Caco-2 (cell line): Measurements from ENCODE around the gene RBP4. TPM values are rescaled to one million over a fixed set of nuclear protein-coding genes. Genes with fewer than 3 reads are reported as not detected.

Experiments
- BruUV-seq: library from RNA; stranded (reverse); fragments of 400-500 nt; replicated peaks from 2 replicates; lab custom pipeline; 2021; lab: Mats Ljungman, UMichigan
- CTCF ChIA-PET: fragments of 300-600 bp; sonication (Branson Sonifier 250); formaldehyde crosslinking; loops from one replicate; lab custom pipeline; 2022; ENCODE audit warnings: antibody characterized with exemption; lab: Charles Lee
- POLR2A ChIA-PET: fragments of 300-600 bp; sonication (Branson Sonifier 250); formaldehyde crosslinking; loops from one replicate; lab custom pipeline; 2022; ENCODE audit warnings: antibody characterized with exemption; lab: Charles Lee
- DNase-seq, 2 experiments: peaks; one replicate each; pipeline versions ENCODE4 v3.0.0 to v3.0.0-alpha.2; 2020 to 2022
- H3K27me3 ChIP-seq: replicated peaks from 2 replicates; pipeline ENCODE4 v1.6.0; 2011; ENCODE audit warnings: low read length; ENCODE audit not compliant: control insufficient read depth, insufficient read depth
- H3K36me3 ChIP-seq: 2 replicates; pipeline ENCODE4 v1.5.1; 2011; ENCODE audit warnings: low read length; ENCODE audit not compliant: control insufficient read depth, insufficient read depth
- H3K4me1 ChIP-seq: fragments of 250-450 bp; sonication (Bioruptor Pico); 2 replicates; pipeline ENCODE4 v1.5.1; 2020; ENCODE audit warnings: mild to moderate bottlenecking
- H3K4me3 ChIP-seq: 2 replicates; pipeline ENCODE4 v1.5.1; 2011; ENCODE audit warnings: low read depth, mild to moderate bottlenecking, control low read depth, low read length
- H3K9me3 ChIP-seq: fragments of 250-450 bp; sonication (Bioruptor Pico); 2 replicates; pipeline ENCODE4 v1.5.1; 2020; ENCODE audit warnings: mild to moderate bottlenecking, moderate library complexity
- H3K27ac Mint-ChIP-seq: one replicate; pipeline ENCODE4 v1.8.0; 2022; ENCODE audit warnings: mixed read lengths; ENCODE audit not compliant: unreplicated experiment
- H3K27me3 Mint-ChIP-seq: one replicate; pipeline ENCODE4 v1.8.0; 2022; ENCODE audit warnings: mixed read lengths; ENCODE audit not compliant: insufficient read depth, unreplicated experiment
- H3K36me3 Mint-ChIP-seq: one replicate; pipeline ENCODE4 v1.8.0; 2022; ENCODE audit warnings: mild to moderate bottlenecking, mixed read lengths; ENCODE audit not compliant: insufficient read depth, unreplicated experiment
- H3K4me1 Mint-ChIP-seq: one replicate; pipeline ENCODE4 v1.8.0; 2022; ENCODE audit warnings: low read depth, mixed read lengths; ENCODE audit not compliant: unreplicated experiment
- H3K4me3 Mint-ChIP-seq: one replicate; pipeline ENCODE4 v1.8.0; 2022; ENCODE audit warnings: mild to moderate bottlenecking, moderate library complexity, mixed read lengths; ENCODE audit not compliant: unreplicated experiment
- H3K9me3 Mint-ChIP-seq: one replicate; pipeline ENCODE4 v1.8.0; 2022; ENCODE audit warnings: mixed read lengths; ENCODE audit not compliant: unreplicated experiment
- intact Hi-C: fragments of 100-400 bp; cut with micrococcal nuclease; formaldehyde crosslinking; loops from one replicate; pipeline ENCODE4 v1.10.0; 2022; ENCODE audit not compliant: unreplicated experiment
- total RNA-seq: library from RNA; stranded (reverse); gene quantifications from 2 replicates; pipeline ENCODE4 v1.2.3, GENCODE V29; 2022
- TF ChIP-seq, protein P1 (sequence below), 2 experiments: fragments of 200-600 bp in 1 of 2; IDR thresholded peaks; 1 replicate in 1 of 2; 2 replicates in 1 of 2; pipeline versions ENCODE4 v1.5.1 to v1.8.0; 2011 to 2022; ENCODE audit warnings: antibody characterized with exemption in 1 of 2, control low read depth in 1 of 2, inconsistent platforms in 1 of 2, low read depth in 1 of 2, low read length in 1 of 2, mild to moderate bottlenecking in 1 of 2, moderate library complexity in 1 of 2; ENCODE audit not compliant: insufficient read depth in 1 of 2, severe bottlenecking in 1 of 2, unreplicated experiment in 1 of 2

RBP4 gene
- total RNA-seq, 1 experiment from 2014 or later, result 255 TPM

DNA sequence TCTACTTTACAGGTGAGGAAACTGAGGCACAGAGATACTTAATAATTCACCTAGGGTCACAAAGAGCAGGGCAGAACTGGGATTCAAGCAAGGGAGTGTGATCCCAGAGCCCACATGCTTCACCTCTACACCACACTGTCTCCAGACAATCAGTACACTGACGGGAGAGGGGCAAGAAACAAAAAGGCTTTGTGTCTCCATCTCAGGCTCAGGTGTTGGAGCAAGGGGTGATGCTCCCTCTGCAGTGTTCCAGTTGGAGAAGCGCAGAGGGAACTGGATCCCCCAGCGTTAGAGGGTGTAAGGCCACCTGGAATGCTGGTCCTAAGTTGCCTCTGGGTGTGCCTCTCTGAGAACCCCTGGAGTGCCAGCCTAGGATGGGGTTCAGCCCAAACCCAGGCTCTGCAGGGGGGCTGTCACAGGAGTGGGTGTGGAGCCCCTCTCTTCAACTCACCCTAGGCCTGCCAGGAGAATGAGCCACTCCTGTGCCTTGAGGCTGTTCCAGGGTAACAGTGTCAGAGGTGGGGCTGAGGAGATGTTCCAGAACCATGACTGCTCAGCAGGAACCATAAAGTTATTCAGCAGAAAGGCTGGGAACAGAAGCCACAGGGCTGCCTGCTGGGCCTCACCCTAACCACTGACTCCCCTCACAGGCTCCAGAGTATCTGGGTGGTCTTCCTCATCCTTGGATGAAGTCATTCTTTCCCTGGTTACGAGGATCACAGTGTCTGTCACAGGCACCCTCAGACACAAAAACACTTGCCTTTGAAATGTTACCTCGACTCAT lies 5.5 kb downstream of the RBP4 start:
- CTCF ChIA-PET, result interaction anchor here (0.6 to 0.8 kb wide), 2 partner anchors 41 to 243 kb away, joined by 3 to 4 read pairs; no protein-coding TSS in a partner anchor

DNA sequence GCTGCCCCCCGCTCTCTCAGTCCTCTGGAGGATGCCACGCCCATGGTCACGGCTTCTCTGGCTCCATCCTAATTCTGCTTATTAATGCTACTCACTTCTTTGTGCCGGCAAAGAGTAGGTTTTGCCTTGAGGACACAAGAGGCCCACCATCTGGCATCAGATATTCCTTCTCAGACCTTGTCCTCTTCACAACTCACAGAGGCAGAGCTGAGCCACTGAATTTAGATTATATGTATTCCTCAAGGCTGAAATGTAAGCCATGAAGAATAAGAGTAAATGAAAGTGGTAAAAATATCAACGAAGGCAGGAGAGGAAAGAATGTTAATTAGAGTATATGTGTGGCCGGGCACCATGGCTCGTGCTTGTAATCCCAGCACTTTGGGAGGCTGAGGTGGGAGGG lies 6.5 kb downstream of the RBP4 start:
- Mint-ChIP-seq H3K36me3 (peaks cover 15% of the 10 kb centered on the region), H3K4me1 (peaks cover 15% of the 10 kb centered on the region), H3K4me3 (no peak overlapping the region), H3K9me3 (no peaks in the 10 kb centered on the region), H3K27ac (no peak overlapping the region), H3K27me3 (no peaks in the 10 kb centered on the region)
- Histone ChIP-seq H3K9me3 (no peaks in the 10 kb centered on the region), H3K4me3 (no peak overlapping the region), H3K36me3 (no peaks in the 10 kb centered on the region; the same call in none of the 2 replicates), H3K4me1 (peaks cover 21% of the 10 kb centered on the region), H3K27me3 (no peaks in the 10 kb centered on the region)
- no TSS peak for BruUV-seq
- no peak for DNase-seq
- POLR2A ChIA-PET, result no interaction called here
- intact Hi-C loops, result loop anchor here (10.0 kb wide), 1 partner anchor 80 kb away; no protein-coding TSS in a partner anchor
- CTCF ChIA-PET, result no interaction called here
- TF ChIP-seq, protein P1, sequence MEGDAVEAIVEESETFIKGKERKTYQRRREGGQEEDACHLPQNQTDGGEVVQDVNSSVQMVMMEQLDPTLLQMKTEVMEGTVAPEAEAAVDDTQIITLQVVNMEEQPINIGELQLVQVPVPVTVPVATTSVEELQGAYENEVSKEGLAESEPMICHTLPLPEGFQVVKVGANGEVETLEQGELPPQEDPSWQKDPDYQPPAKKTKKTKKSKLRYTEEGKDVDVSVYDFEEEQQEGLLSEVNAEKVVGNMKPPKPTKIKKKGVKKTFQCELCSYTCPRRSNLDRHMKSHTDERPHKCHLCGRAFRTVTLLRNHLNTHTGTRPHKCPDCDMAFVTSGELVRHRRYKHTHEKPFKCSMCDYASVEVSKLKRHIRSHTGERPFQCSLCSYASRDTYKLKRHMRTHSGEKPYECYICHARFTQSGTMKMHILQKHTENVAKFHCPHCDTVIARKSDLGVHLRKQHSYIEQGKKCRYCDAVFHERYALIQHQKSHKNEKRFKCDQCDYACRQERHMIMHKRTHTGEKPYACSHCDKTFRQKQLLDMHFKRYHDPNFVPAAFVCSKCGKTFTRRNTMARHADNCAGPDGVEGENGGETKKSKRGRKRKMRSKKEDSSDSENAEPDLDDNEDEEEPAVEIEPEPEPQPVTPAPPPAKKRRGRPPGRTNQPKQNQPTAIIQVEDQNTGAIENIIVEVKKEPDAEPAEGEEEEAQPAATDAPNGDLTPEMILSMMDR (IDR thresholded peaks at IDR 0.05; ENCODE audit: insufficient read depth in 1 of 2, low read depth in 1 of 2, low read length in 1 of 2, severe bottlenecking in 1 of 2, unreplicated experiment in 1 of 2), result no peak

More for the DNA sequence above, 5.5 kb downstream of the RBP4 start:
- Mint-ChIP-seq H3K4me1 (peaks cover 14% of the 10 kb centered on the region), H3K36me3 (peaks cover 15% of the 10 kb centered on the region), H3K27me3 (no peaks in the 10 kb centered on the region), H3K27ac (no peak overlapping the region), H3K9me3 (no peaks in the 10 kb centered on the region), H3K4me3 (no peak overlapping the region)
- Histone ChIP-seq H3K4me3 (no peak overlapping the region), H3K9me3 (no peaks in the 10 kb centered on the region), H3K4me1 (peaks cover 18% of the 10 kb centered on the region), H3K27me3 (no peaks in the 10 kb centered on the region), H3K36me3 (no peaks in the 10 kb centered on the region; the same call in none of the 2 replicates)
- POLR2A ChIA-PET, result interaction anchor here (0.6 to 0.7 kb wide), 3 partner anchors 29 to 132 kb away, joined by 4 to 7 read pairs (median 5); no protein-coding TSS in a partner anchor
- BruUV-seq, result no TSS peak
- DNase-seq, result no peak
- intact Hi-C loops, result loop anchor here (10.0 kb wide), 1 partner anchor 79 kb away; no protein-coding TSS in a partner anchor
- TF ChIP-seq, protein P1 (IDR thresholded peaks at IDR 0.05; ENCODE audit: insufficient read depth in 1 of 2, low read depth in 1 of 2, low read length in 1 of 2, severe bottlenecking in 1 of 2, unreplicated experiment in 1 of 2), result no peak

DNA sequence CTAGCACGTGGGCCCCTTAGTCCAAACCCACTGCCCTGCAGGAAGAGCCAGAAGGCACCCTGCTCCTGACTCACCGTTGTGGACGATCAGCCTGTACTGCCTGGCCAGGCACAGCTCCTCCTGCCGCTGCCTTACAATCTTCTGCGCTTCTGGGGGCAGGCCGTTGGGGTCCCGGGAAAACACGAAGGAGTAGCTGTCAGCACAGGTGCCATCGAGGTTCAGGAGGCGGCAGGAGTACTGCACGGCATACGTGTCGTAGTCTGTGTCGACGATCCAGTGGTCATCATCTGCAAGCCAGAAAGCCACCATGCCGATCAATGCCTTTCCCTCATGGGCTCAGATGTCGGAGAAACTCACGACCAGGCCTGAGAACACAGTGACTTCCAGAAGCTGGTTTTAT lies 7.3 kb downstream of the RBP4 start:
- no peaks in the 10 kb centered on the region; the same call in none of the 2 replicates for H3K36me3 ChIP-seq
- ChIA-PET CTCF (no interaction called here), POLR2A (no interaction called here)
- no peaks in the 10 kb centered on the region for H3K9me3 ChIP-seq
- no peak overlapping the region for H3K4me3 ChIP-seq
- no peaks in the 10 kb centered on the region for H3K27me3 ChIP-seq
- peaks cover 15% of the 10 kb centered on the region for H3K36me3 Mint-ChIP-seq
- TF ChIP-seq, protein P1 (IDR thresholded peaks at IDR 0.05; ENCODE audit: insufficient read depth in 1 of 2, low read depth in 1 of 2, low read length in 1 of 2, severe bottlenecking in 1 of 2, unreplicated experiment in 1 of 2), result no peak
- H3K9me3 Mint-ChIP-seq, result no peaks in the 10 kb centered on the region
- intact Hi-C loops, result loop anchor here (10.0 kb wide), 1 partner anchor 81 kb away; no protein-coding TSS in a partner anchor
- no peak overlapping the region for H3K27ac Mint-ChIP-seq
- peaks cover 15% of the 10 kb centered on the region for H3K4me1 Mint-ChIP-seq
- no peak overlapping the region for H3K4me3 Mint-ChIP-seq
- no TSS peak for BruUV-seq
- H3K27me3 Mint-ChIP-seq, result no peaks in the 10 kb centered on the region
- no peak for DNase-seq
- peaks cover 21% of the 10 kb centered on the region for H3K4me1 ChIP-seq
